Keratinocyte (primary cell): Measurements from ENCODE around the gene LASP1NB.

Experiments used
- EZH2 ChIP-seq: IDR thresholded peaks from one replicate; pipeline ENCODE4 v1.6.1; 2012; ENCODE audit warnings: inconsistent platforms, mild to moderate bottlenecking, low read length, moderate library complexity
- TF ChIP-seq, protein P1 (sequence below), 3 experiments: IDR thresholded peaks in 1 of 3; conservative IDR thresholded peaks in 1 of 3; optimal IDR thresholded peaks in 1 of 3; 2 replicates in 2 of 3; 3 replicates in 1 of 3; pipeline versions ENCODE3 to v1.5.1; 2011; ENCODE audit warnings: low read length in 3 of 3, mild to moderate bottlenecking in 3 of 3, moderate library complexity in 2 of 3, control low read depth in 1 of 3, inconsistent platforms in 1 of 3; ENCODE audit not compliant: insufficient read depth in 2 of 3; ENCODE audit errors: extremely low read depth in 1 of 3

DNA sequence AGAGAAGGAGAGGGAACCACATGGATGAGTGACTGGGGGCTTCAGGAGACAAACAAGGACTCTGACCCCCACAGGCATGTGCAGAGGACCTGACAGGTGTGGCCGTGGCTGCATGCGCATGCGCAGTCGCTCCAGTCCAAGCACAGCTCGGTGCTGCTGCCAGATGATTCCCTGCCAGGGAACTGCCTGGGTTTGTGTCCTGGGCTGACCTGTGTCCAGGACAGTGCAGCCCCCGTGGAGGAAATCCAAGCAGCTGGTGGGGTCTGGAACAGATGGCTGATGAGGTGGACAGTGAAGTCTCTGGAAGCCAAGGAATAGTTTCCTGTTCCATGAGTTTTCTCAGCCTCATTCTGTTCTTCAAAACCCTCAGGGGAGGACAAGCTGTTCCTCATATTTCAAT lies 28.2 kb upstream of the LASP1NB start:
- TF ChIP-seq, protein P1, sequence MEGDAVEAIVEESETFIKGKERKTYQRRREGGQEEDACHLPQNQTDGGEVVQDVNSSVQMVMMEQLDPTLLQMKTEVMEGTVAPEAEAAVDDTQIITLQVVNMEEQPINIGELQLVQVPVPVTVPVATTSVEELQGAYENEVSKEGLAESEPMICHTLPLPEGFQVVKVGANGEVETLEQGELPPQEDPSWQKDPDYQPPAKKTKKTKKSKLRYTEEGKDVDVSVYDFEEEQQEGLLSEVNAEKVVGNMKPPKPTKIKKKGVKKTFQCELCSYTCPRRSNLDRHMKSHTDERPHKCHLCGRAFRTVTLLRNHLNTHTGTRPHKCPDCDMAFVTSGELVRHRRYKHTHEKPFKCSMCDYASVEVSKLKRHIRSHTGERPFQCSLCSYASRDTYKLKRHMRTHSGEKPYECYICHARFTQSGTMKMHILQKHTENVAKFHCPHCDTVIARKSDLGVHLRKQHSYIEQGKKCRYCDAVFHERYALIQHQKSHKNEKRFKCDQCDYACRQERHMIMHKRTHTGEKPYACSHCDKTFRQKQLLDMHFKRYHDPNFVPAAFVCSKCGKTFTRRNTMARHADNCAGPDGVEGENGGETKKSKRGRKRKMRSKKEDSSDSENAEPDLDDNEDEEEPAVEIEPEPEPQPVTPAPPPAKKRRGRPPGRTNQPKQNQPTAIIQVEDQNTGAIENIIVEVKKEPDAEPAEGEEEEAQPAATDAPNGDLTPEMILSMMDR (optimal IDR thresholded peaks at IDR 0.05 in 1 of 3, IDR thresholded peaks at IDR 0.05 in 1 of 3, conservative IDR thresholded peaks at IDR 0.05 in 1 of 3; ENCODE audit: extremely low read depth in 1 of 3, insufficient read depth in 2 of 3, low read length in 3 of 3): no peak
- no peak for TF ChIP-seq EZH2
